ENCODE measurements around the gene ATRN. TPM values are rescaled to one million over a fixed set of nuclear protein-coding genes. Genes with fewer than 3 reads are reported as not detected.

Gene ATRN
- total RNA-seq, 1 experiment from 2014 or later = 26.1 TPM

DNA sequence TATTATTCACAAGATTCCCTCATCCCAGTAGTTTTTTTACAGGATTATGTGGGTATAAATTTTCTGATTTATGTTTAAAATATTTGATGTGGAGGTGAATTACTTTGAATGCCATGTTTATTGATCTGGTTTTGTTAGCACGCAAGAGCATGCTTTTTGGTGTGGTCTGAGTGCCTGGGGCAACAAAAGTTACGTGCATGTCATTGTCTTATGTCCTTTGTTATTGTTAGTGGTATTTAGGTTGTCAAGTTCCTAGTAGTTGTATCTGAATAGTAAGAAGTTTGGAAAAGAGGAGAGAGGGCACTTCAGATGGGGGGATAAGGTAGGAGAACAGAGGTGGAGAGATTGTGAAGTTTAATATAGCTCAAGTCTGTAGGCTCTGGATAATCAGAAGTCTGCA, 95.0 kb downstream of the ATRN start:
- Histone ChIP-seq H3K4me1 (ENCODE audit: insufficient read depth, low read length) (no peaks in the 10 kb centered on the region; the same call in 1 of the 2 replicates), H4K20me1 (ENCODE audit: low read length) (no peaks in the 10 kb centered on the region), H3K79me2 (ENCODE audit: low read length) (no peaks in the 10 kb centered on the region), H3F3A (ENCODE audit: low read length, unreplicated experiment) (no peaks in the 10 kb centered on the region), H3K4me2 (ENCODE audit: low read length) (no peak overlapping the region), H2AFZ (ENCODE audit: low read length) (no peak overlapping the region), H3K27ac (ENCODE audit: low read length) (no peak overlapping the region), H3K9me3 (ENCODE audit: low read length) (no peaks in the 10 kb centered on the region), H3K36me3 (ENCODE audit: low read depth, low read length) (no peaks in the 10 kb centered on the region; the same call in none of the 2 replicates), H3K27me3 (ENCODE audit: low read length) (no peaks in the 10 kb centered on the region), H3K9me2 (replicated peaks; ENCODE audit: low read length) (no peaks in the 10 kb centered on the region), H3K4me3 (ENCODE audit: low read length) (no peak overlapping the region), H3K9ac (ENCODE audit: low read length) (no peak overlapping the region)
- intact Hi-C loops (cut with micrococcal nuclease) = no loop called here
- no TSS peak for BruUV-seq (replicated peaks)
- CTCF ChIA-PET = no interaction called here
- POLR2A ChIA-PET (ENCODE audit: unreplicated experiment) = no interaction called here
- TF ChIP-seq CTCF (conservative IDR thresholded peaks at IDR 0.05; ENCODE audit: low read depth, low read length) = no peak
- no peak for TF ChIP-seq EZH2 (IDR thresholded peaks at IDR 0.05; ENCODE audit: low read length, unreplicated experiment)
- TF ChIP-seq EZH2phosphoT487 (IDR thresholded peaks at IDR 0.05; ENCODE audit: borderline replicate concordance, low read length) = no peak
- no peak for ATAC-seq
- no peak for DNase-seq

- Histone ChIP-seq H3K9me2 (replicated peaks; ENCODE audit: low read length) (no peaks in the 10 kb centered on the region), H3K27ac (ENCODE audit: low read length) (peak overlapping the region; percentile 19; the same call in 1 of the 2 replicates), H3K79me2 (ENCODE audit: low read length) (no peaks in the 10 kb centered on the region), H3K4me2 (ENCODE audit: low read length) (no peak overlapping the region), H3K9me3 (ENCODE audit: low read length) (no peaks in the 10 kb centered on the region), H3F3A (ENCODE audit: low read length, unreplicated experiment) (no peaks in the 10 kb centered on the region), H4K20me1 (ENCODE audit: low read length) (no peaks in the 10 kb centered on the region), H3K4me3 (ENCODE audit: low read length) (no peak overlapping the region), H3K4me1 (ENCODE audit: insufficient read depth, low read length) (no peaks in the 10 kb centered on the region), H3K27me3 (ENCODE audit: low read length) (no peaks in the 10 kb centered on the region), H3K9ac (ENCODE audit: low read length) (no peak overlapping the region), H3K36me3 (ENCODE audit: low read depth, low read length) (0 out of 2 replicates have a peak, but pooled peaks cover 5% of the 10 kb centered on the region), H2AFZ (ENCODE audit: low read length) (no peak overlapping the region)
- no TSS peak for BruUV-seq (replicated peaks)
- ChIA-PET POLR2A (ENCODE audit: unreplicated experiment) (no interaction called here), CTCF (no interaction called here)
- ATAC-seq (peak; percentile 37; the same call in 1 of the 2 replicates), DNase-seq (no peak)
- TF ChIP-seq EZH2 (IDR thresholded peaks at IDR 0.05; ENCODE audit: low read length, unreplicated experiment) (no peak), EZH2phosphoT487 (IDR thresholded peaks at IDR 0.05; ENCODE audit: borderline replicate concordance, low read length) (no peak), CTCF (conservative IDR thresholded peaks at IDR 0.05; ENCODE audit: low read depth, low read length) (no peak)
- intact Hi-C loops (cut with micrococcal nuclease) = no loop called here
Measured at GRCh38 chr20:3572151-3572550, 101.3 kb downstream of the ATRN start.

DNA sequence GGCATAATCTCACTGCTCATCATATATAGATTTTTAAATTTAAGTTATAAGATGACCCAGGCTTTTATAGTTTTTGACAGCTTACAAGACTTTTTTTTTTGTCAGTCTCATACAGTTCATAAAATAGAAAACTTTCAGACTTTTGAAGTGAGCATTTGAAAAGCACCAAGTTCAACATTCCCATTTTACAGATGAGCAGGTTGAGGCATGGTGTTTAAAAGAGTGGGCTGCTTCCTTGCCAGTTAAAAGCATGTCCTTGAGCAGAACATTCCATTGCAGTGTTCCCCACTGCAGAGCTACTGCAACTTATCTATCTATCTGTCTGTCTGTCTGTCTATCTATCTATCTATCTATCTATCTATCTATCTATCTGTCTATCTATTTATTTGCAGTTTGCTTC, 105.5 kb downstream of the ATRN start:
- H3K9me3 ChIP-seq (ENCODE audit: low read length) = no peaks in the 10 kb centered on the region
- no peak overlapping the region for H3K4me2 ChIP-seq (ENCODE audit: low read length)
- 0 out of 2 replicates have a peak, but pooled peaks cover 5% of the 10 kb centered on the region for H3K36me3 ChIP-seq (ENCODE audit: low read depth, low read length)
- BruUV-seq (replicated peaks) = no TSS peak
- H3K27ac ChIP-seq (ENCODE audit: low read length) = no peak overlapping the region
- no peaks in the 10 kb centered on the region for H4K20me1 ChIP-seq (ENCODE audit: low read length)
- H3K4me1 ChIP-seq (ENCODE audit: insufficient read depth, low read length) = no peaks in the 10 kb centered on the region
- no peak for TF ChIP-seq EZH2phosphoT487 (IDR thresholded peaks at IDR 0.05; ENCODE audit: borderline replicate concordance, low read length)
- no peak for TF ChIP-seq EZH2 (IDR thresholded peaks at IDR 0.05; ENCODE audit: low read length, unreplicated experiment)
- no peak for TF ChIP-seq CTCF (conservative IDR thresholded peaks at IDR 0.05; ENCODE audit: low read depth, low read length)
- H3K4me3 ChIP-seq (ENCODE audit: low read length) = no peak overlapping the region
- no peak overlapping the region for H3K9ac ChIP-seq (ENCODE audit: low read length)
- ATAC-seq (no peak), DNase-seq (no peak)
- POLR2A ChIA-PET (ENCODE audit: unreplicated experiment) = no interaction called here
- H2AFZ ChIP-seq (ENCODE audit: low read length) = no peak overlapping the region
- intact Hi-C loops (cut with micrococcal nuclease) = no loop called here
- no peaks in the 10 kb centered on the region for H3K27me3 ChIP-seq (ENCODE audit: low read length)
- CTCF ChIA-PET = no interaction called here
- no peaks in the 10 kb centered on the region for H3F3A ChIP-seq (ENCODE audit: low read length, unreplicated experiment)
- no peaks in the 10 kb centered on the region for H3K9me2 ChIP-seq (replicated peaks; ENCODE audit: low read length)
- H3K79me2 ChIP-seq (ENCODE audit: low read length) = no peaks in the 10 kb centered on the region

Measured in PC-3 (cell line).